Calu3 (cell line): ENCODE measurements around the gene H2AZ2. TPM values are rescaled to one million over a fixed set of nuclear protein-coding genes. Genes with fewer than 3 reads are reported as not detected.
"Not testable (repeated sequence)": the region's sequence is repeated elsewhere in the genome, so short reads cannot be mapped to it uniquely, and the experiment has no call there.

Source experiments
- BruUV-seq: library from RNA; stranded (reverse); fragments of 400-500 nt; replicated peaks from 2 replicates; lab custom pipeline; 2021; lab: Mats Ljungman, UMichigan
- CTCF ChIA-PET: fragments of 300-600 bp; sonication (Branson Sonifier 250); formaldehyde crosslinking; loops from one replicate; lab custom pipeline; 2022; ENCODE audit warnings: antibody characterized with exemption; lab: Charles Lee
- DNase-seq: peaks from one replicate; pipeline ENCODE4 v3.0.0; 2022
- H3K27ac Mint-ChIP-seq: one replicate; pipeline ENCODE4 v1.8.0; 2022; ENCODE audit warnings: mixed read lengths; ENCODE audit not compliant: unreplicated experiment
- H3K27me3 Mint-ChIP-seq: one replicate; pipeline ENCODE4 v1.8.0; 2022; ENCODE audit warnings: mixed read lengths; ENCODE audit not compliant: unreplicated experiment
- H3K36me3 Mint-ChIP-seq: one replicate; pipeline ENCODE4 v1.8.0; 2022; ENCODE audit warnings: mild to moderate bottlenecking, moderate library complexity, mixed read lengths; ENCODE audit not compliant: insufficient read depth, unreplicated experiment
- H3K4me1 Mint-ChIP-seq: one replicate; pipeline ENCODE4 v1.8.0; 2022; ENCODE audit warnings: mild to moderate bottlenecking, low read depth, mixed read lengths; ENCODE audit not compliant: unreplicated experiment
- H3K4me3 Mint-ChIP-seq: one replicate; pipeline ENCODE4 v1.8.0; 2022; ENCODE audit warnings: mild to moderate bottlenecking, low read depth, moderate library complexity, mixed read lengths; ENCODE audit not compliant: unreplicated experiment
- H3K9me3 Mint-ChIP-seq: one replicate; pipeline ENCODE4 v1.8.0; 2022; ENCODE audit warnings: low read depth, mixed read lengths; ENCODE audit not compliant: unreplicated experiment
- CTCF ChIP-seq: fragments of 200-600 bp; IDR thresholded peaks from one replicate; pipeline ENCODE4 v1.8.0; 2022; ENCODE audit warnings: antibody characterized with exemption; ENCODE audit not compliant: unreplicated experiment
- intact Hi-C: fragments of 100-400 bp; cut with micrococcal nuclease; formaldehyde crosslinking; loops from one replicate; pipeline ENCODE4 v1.10.0; 2022; ENCODE audit not compliant: unreplicated experiment
- total RNA-seq: library from RNA; stranded (reverse); gene quantifications from 2 replicates; pipeline ENCODE4 v1.2.3, GENCODE V29; 2022

H2AZ2 gene
- total RNA-seq, 1 experiment from 2014 or later = 371 TPM

GRCh38 chr7:44847509-44847919, 373 bp downstream of the H2AZ2 start:
- no TSS peak for BruUV-seq
- peak overlapping the region; percentile 98 for H3K27ac Mint-ChIP-seq
- TF ChIP-seq CTCF = peak; percentile 97
- CTCF ChIA-PET = interaction anchor here (1.0 to 2.6 kb wide), 8 partner anchors 9 to 288 kb away, joined by 3 to 9 read pairs (median 6); partner anchors contain the start of gene ZMIZ2
- peaks cover 39% of the 10 kb centered on the region for H3K36me3 Mint-ChIP-seq
- H3K4me1 Mint-ChIP-seq = peaks cover 30% of the 10 kb centered on the region
- peak overlapping the region; percentile 82 for H3K4me3 Mint-ChIP-seq
- peak; percentile 96 for DNase-seq
- H3K9me3 Mint-ChIP-seq = no peaks in the 10 kb centered on the region
- intact Hi-C loops = loop anchor here (1.0 to 5.0 kb wide), 3 partner anchors 49 to 259 kb away; no protein-coding TSS in a partner anchor
- H3K27me3 Mint-ChIP-seq = no peaks in the 10 kb centered on the region

GRCh38 chr7:44846816-44847508, 925 bp downstream of the H2AZ2 start:
- intact Hi-C loops = loop anchor here (1.0 to 5.0 kb wide), 3 partner anchors 48 to 259 kb away; no protein-coding TSS in a partner anchor
- CTCF ChIA-PET = interaction anchor here (0.6 to 2.6 kb wide), 13 partner anchors 8 to 289 kb away, joined by 3 to 9 read pairs (median 4); partner anchors contain the start of gene ZMIZ2
- Mint-ChIP-seq H3K9me3 (no peaks in the 10 kb centered on the region), H3K27ac (peak overlapping the region; percentile 98), H3K4me1 (peaks cover 35% of the 10 kb centered on the region), H3K4me3 (peak overlapping the region; percentile 82), H3K36me3 (peaks cover 40% of the 10 kb centered on the region), H3K27me3 (no peaks in the 10 kb centered on the region)
- no peak for DNase-seq
- TF ChIP-seq CTCF = no peak
- TSS peak; percentile 42 for BruUV-seq

DNA sequence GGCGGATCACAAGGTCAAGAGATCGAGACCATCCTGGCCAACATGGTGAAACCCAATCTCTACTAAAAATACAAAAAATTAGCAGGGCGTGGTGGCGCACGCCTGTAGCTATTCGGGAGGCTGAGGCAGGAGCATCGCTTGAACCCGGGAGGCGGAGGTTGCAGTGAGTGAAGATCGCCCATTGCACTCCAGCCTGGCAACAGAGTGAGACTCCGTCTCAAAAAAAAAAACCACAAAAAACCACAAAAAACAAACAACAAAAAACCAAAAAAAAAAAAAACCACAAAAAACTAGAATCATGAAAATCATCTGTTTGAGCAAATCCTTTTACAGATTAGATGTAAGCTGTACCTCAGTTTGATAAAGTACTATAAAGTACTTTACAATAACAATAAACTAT, 1.5 kb downstream of the H2AZ2 start:
- not testable (repeated sequence) for H3K9me3 Mint-ChIP-seq, BruUV-seq, DNase-seq, H3K27me3 Mint-ChIP-seq
- peaks cover 46% of the 10 kb centered on the region for H3K36me3 Mint-ChIP-seq
- CTCF ChIA-PET = interaction anchor here (0.6 to 1.6 kb wide), 11 partner anchors 9 to 259 kb away, joined by 3 to 7 read pairs (median 3); no protein-coding TSS in a partner anchor
- H3K4me1 Mint-ChIP-seq = peaks cover 41% of the 10 kb centered on the region
- H3K27ac Mint-ChIP-seq = peak overlapping the region; percentile 98
- intact Hi-C loops = loop anchor here (2.0 to 5.0 kb wide), 2 partner anchors 48 to 94 kb away; no protein-coding TSS in a partner anchor
- H3K4me3 Mint-ChIP-seq = peak overlapping the region; percentile 82

DNA sequence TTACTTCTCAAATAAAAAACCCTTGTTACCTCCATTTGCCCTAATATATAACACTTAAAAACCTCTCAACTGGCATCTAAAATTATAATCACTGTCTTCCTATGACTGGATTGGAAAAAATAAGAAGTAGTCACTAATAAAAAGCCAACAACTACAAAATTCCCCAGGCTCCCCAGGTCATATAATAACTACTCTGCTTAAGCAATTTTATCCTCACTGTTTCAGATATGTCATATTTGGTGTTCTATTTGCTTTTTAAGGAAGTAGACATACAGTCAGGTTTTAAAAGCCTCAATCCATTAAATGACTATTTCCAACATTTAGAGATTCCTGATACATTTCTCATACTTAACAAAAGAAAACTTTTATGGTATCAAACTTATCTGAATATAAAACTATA, 2.4 kb downstream of the H2AZ2 start:
- no peak for TF ChIP-seq CTCF
- DNase-seq = no peak
- H3K9me3 Mint-ChIP-seq = no peaks in the 10 kb centered on the region
- intact Hi-C loops = loop anchor here (5.0 kb wide), 1 partner anchor 93 kb away; no protein-coding TSS in a partner anchor
- peaks cover 42% of the 10 kb centered on the region for H3K4me1 Mint-ChIP-seq
- CTCF ChIA-PET = interaction anchor here (1.2 kb wide), 2 partner anchors 10 to 211 kb away, joined by 3 read pairs; no protein-coding TSS in a partner anchor
- peaks cover 55% of the 10 kb centered on the region for H3K36me3 Mint-ChIP-seq
- peak overlapping the region; percentile 98 for H3K27ac Mint-ChIP-seq
- no peaks in the 10 kb centered on the region for H3K27me3 Mint-ChIP-seq
- H3K4me3 Mint-ChIP-seq = peak overlapping the region; percentile 82
- BruUV-seq = no TSS peak

GRCh38 chr7:44843440-44843839, 4.4 kb downstream of the H2AZ2 start:
- Mint-ChIP-seq H3K4me1 (peaks cover 37% of the 10 kb centered on the region), H3K36me3 (peaks cover 62% of the 10 kb centered on the region)
- H3K27me3 Mint-ChIP-seq, H3K27ac Mint-ChIP-seq, CTCF ChIA-PET, BruUV-seq, DNase-seq, H3K4me3 Mint-ChIP-seq, intact Hi-C loops, H3K9me3 Mint-ChIP-seq: not testable (repeated sequence)

DNA sequence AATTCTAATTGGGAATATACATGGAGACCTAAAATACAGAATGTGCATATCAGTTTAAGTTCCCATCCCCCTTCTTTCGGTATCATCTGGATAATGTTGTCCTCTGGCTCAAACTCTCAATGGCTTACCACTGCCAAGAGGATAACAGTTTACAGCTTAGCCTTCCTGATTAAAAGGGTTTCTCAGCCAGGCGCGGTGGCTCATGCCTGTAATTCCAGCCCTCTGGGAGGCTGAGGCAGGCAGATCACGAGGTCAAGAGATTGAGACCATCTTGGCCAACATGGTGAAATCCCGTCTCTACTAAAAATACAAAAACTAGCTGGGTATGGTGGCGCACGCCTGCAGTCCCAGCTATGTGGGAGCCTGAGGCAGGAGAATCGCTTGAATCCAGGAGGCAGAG, 5.2 kb downstream of the H2AZ2 start:
- peaks cover 37% of the 10 kb centered on the region for H3K4me1 Mint-ChIP-seq
- H3K9me3 Mint-ChIP-seq, CTCF ChIA-PET, H3K27ac Mint-ChIP-seq, H3K4me3 Mint-ChIP-seq, DNase-seq, H3K27me3 Mint-ChIP-seq, intact Hi-C loops, BruUV-seq: not testable (repeated sequence)
- peaks cover 61% of the 10 kb centered on the region for H3K36me3 Mint-ChIP-seq
